Measurements from ENCODE around the gene GOLGA8S.
"Not testable (repeated sequence)": the region's sequence is repeated elsewhere in the genome, so short reads cannot be mapped to it uniquely, and the experiment has no call there.

GOLGA8S gene

GRCh38 chr15:23354448-23354847 is at the start of gene GOLGA8S:
Gene GOLGA8S (plus strand): TSS chr15:23354748. CDS start chr15:23354810, 62 bp downstream.
- not testable (repeated sequence) for DNase-seq

- DNase-seq = not testable (repeated sequence)
Observed at GRCh38 chr15:23304805-23305204, 49.7 kb upstream of the GOLGA8S start.

GRCh38 chr15:23305921-23306320 is 48.6 kb upstream of the GOLGA8S start:
- DNase-seq = not testable (repeated sequence)

GRCh38 chr15:23311233-23311632 is 43.3 kb upstream of the GOLGA8S start:
- DNase-seq = not testable (repeated sequence)

GRCh38 chr15:23334096-23334495 is 20.5 kb upstream of the GOLGA8S start, which contains the start of gene GOLGA6L26:
Gene GOLGA6L26 (minus strand): TSS chr15:23334196. CDS start chr15:23334135, 61 bp downstream.
- DNase-seq = not testable (repeated sequence)

- DNase-seq = not testable (repeated sequence)
Observed at GRCh38 chr15:23362622-23363021, 8.1 kb downstream of the GOLGA8S start.

GRCh38 chr15:23364261-23364660 is 9.7 kb downstream of the GOLGA8S start:
- DNase-seq = not testable (repeated sequence)

GRCh38 chr15:23370578-23370977 is 16.0 kb downstream of the GOLGA8S start:
- no peak for DNase-seq

GRCh38 chr15:23371134-23371533 is 16.6 kb downstream of the GOLGA8S start:
- not testable (repeated sequence) for DNase-seq

GRCh38 chr15:23371868-23372267 is 17.3 kb downstream of the GOLGA8S start:
- not testable (repeated sequence) for DNase-seq

GRCh38 chr15:23372284-23372683 is 17.7 kb downstream of the GOLGA8S start:
- no peak for DNase-seq

- DNase-seq = not testable (repeated sequence)
Observed at GRCh38 chr15:23372891-23373600, 18.5 kb downstream of the GOLGA8S start.

- DNase-seq = not testable (repeated sequence)
Observed at GRCh38 chr15:23374226-23374625, 19.7 kb downstream of the GOLGA8S start.

- DNase-seq = not testable (repeated sequence)
Observed at GRCh38 chr15:23378946-23379345, 24.4 kb downstream of the GOLGA8S start.

GRCh38 chr15:23380700-23381099 is 26.2 kb downstream of the GOLGA8S start:
- not testable (repeated sequence) for DNase-seq

- DNase-seq = not testable (repeated sequence)
Observed at GRCh38 chr15:23381192-23381591, 26.6 kb downstream of the GOLGA8S start.

GRCh38 chr15:23384371-23384770 is 29.8 kb downstream of the GOLGA8S start:
- DNase-seq = no peak

GRCh38 chr15:23385886-23386430 is 31.4 kb downstream of the GOLGA8S start:
- no peak for DNase-seq

GRCh38 chr15:23387621-23388190 is 33.2 kb downstream of the GOLGA8S start:
- DNase-seq = no peak

- no peak for DNase-seq
Observed at GRCh38 chr15:23395030-23395692, 40.6 kb downstream of the GOLGA8S start.

- no peak for DNase-seq
Observed at GRCh38 chr15:23395832-23396231, 41.3 kb downstream of the GOLGA8S start.

GRCh38 chr15:23397779-23398178 is 43.2 kb downstream of the GOLGA8S start:
- DNase-seq = no peak
